HepG2 (cell line): ENCODE measurements around the gene TAB3. TPM values are rescaled to one million over a fixed set of nuclear protein-coding genes. Genes with fewer than 3 reads are reported as not detected.

Source experiments
- ATAC-seq: fragments of 200-7000 bp; cut with Tn5 transposase; 3 replicates; pipeline ENCODE4 v1.9.1; 2020; ENCODE audit warnings: mild to moderate bottlenecking, moderate library complexity
- BruUV-seq: library from RNA; stranded (reverse); fragments of 400-500 nt; replicated peaks from 2 replicates; lab custom pipeline; 2021; lab: Mats Ljungman, UMichigan
- CTCF ChIA-PET: fragments of 300-600 bp; formaldehyde crosslinking; extraction: SDS; loops from one replicate; lab custom pipeline; 2021; ENCODE audit warnings: low total read pairs, inconsistent platforms, low intra/inter-chr PET ratio; lab: Yijun Ruan, JAX
- POLR2A ChIA-PET: fragments of 350-600 bp; sonication (Branson Sonifier 250); formaldehyde crosslinking; loops from one replicate; lab custom pipeline; 2020; ENCODE audit warnings: antibody characterized with exemption, inconsistent platforms; lab: Yijun Ruan, JAX
- DNase-seq: peaks from one replicate; pipeline ENCODE4 v3.0.0-alpha.2; 2015; ENCODE audit warnings: low spot score
- FAIRE-seq: peaks from 3 replicates; lab custom pipeline; 2011; peaks lifted over from hg19 to GRCh38; lab: Jason Lieb, UNC
- H2AFZ ChIP-seq: one replicate; pipeline ENCODE4 v1.6.1; 2011; ENCODE audit warnings: low read length, inconsistent platforms
- H3K27ac ChIP-seq: fragments of 300-600 bp; 3 replicates; pipeline ENCODE4 v1.8.0; 2011; ENCODE audit warnings: mixed run types, mild to moderate bottlenecking, mixed read lengths, low read length, inconsistent platforms; ENCODE audit not compliant: insufficient read depth; ENCODE audit errors: extremely low read length
- H3K27me3 ChIP-seq, 2 experiments: fragments of 200-600 bp in 1 of 2; 2 replicates in 1 of 2; 3 replicates in 1 of 2; pipeline versions ENCODE4 v1.6.0 to v1.8.0; 2011; ENCODE audit warnings: low read length in 2 of 2, mild to moderate bottlenecking in 2 of 2, moderate library complexity in 2 of 2, inconsistent platforms in 1 of 2; ENCODE audit not compliant: insufficient read depth in 2 of 2, control insufficient read depth in 1 of 2
- H3K36me3 ChIP-seq, 2 experiments: fragments of 200-600 bp in 1 of 2; replicated peaks in 1 of 2; 2 replicates in 1 of 2; 3 replicates in 1 of 2; pipeline versions ENCODE4 v1.5.1 to v1.8.0; 2011; ENCODE audit warnings: low read length in 2 of 2, inconsistent platforms in 1 of 2; ENCODE audit not compliant: insufficient read depth in 2 of 2, control insufficient read depth in 1 of 2
- H3K4me1 ChIP-seq: 2 replicates; pipeline ENCODE4 v1.5.1; 2012; ENCODE audit warnings: low read length, inconsistent platforms; ENCODE audit not compliant: insufficient read depth
- H3K4me2 ChIP-seq: 2 replicates; pipeline ENCODE4 v1.6.0; 2011; ENCODE audit warnings: low read depth, low read length, inconsistent platforms
- H3K4me3 ChIP-seq, 3 experiments: fragments of 200-600 bp in 1 of 3; sonication (generic), shearing (Covaris generic) in 1 of 3; replicated peaks in 1 of 3; 2 replicates each; pipeline ENCODE4 v1.5.1; 2011 to 2016; ENCODE audit warnings: low read length in 3 of 3, inconsistent platforms in 2 of 3, low read depth in 2 of 3, mild to moderate bottlenecking in 2 of 3, control low read depth in 1 of 3, mixed read lengths in 1 of 3; ENCODE audit not compliant: insufficient read depth in 1 of 3
- H3K79me2 ChIP-seq: one replicate; pipeline ENCODE4 v1.6.1; 2011; ENCODE audit warnings: low read length, inconsistent platforms; ENCODE audit not compliant: insufficient read depth
- H3K9ac ChIP-seq: 2 replicates; pipeline ENCODE4 v1.6.0; 2011; ENCODE audit warnings: mild to moderate bottlenecking, low read depth, low read length, inconsistent platforms; ENCODE audit not compliant: insufficient read depth
- H3K9me3 ChIP-seq: 2 replicates; pipeline ENCODE4 v1.5.1; 2012; ENCODE audit warnings: mild to moderate bottlenecking, low read length
- H4K20me1 ChIP-seq: 2 replicates; pipeline ENCODE4 v1.6.0; 2011; ENCODE audit warnings: inconsistent platforms, mild to moderate bottlenecking, low read length, moderate library complexity; ENCODE audit not compliant: insufficient read depth
- ELK4 ChIP-seq: sonication (generic); formaldehyde crosslinking; IDR thresholded peaks from 2 replicates; pipeline ENCODE4 v1.9.0; 2021; ENCODE audit warnings: missing genetic modification reagents, borderline replicate concordance
- HNF4G ChIP-seq, 2 experiments: sonication (generic) in 1 of 2; formaldehyde crosslinking in 1 of 2; IDR thresholded peaks; 2 replicates each; pipeline versions ENCODE4 v1.4.0 to v1.6.1; 2011 to 2020; ENCODE audit warnings: borderline replicate concordance in 2 of 2, low read depth in 2 of 2, mild to moderate bottlenecking in 2 of 2, low read length in 1 of 2, missing genetic modification reagents in 1 of 2, moderate library complexity in 1 of 2
- SCMH1 ChIP-seq: sonication (generic); formaldehyde crosslinking; IDR thresholded peaks from 2 replicates; pipeline ENCODE4 v1.9.0; 2021; ENCODE audit warnings: missing genetic modification reagents, mild to moderate bottlenecking, borderline replicate concordance
- ZNF362 ChIP-seq: sonication (generic); formaldehyde crosslinking; IDR thresholded peaks from 2 replicates; pipeline ENCODE4 v1.4.0; 2020; ENCODE audit warnings: missing genetic modification reagents, mild to moderate bottlenecking, borderline replicate concordance
- ZNF614 ChIP-seq: IDR thresholded peaks from 2 replicates; pipeline ENCODE4 v1.6.1; 2018; ENCODE audit warnings: missing biosample characterization, missing genetic modification reagents, inconsistent platforms, borderline replicate concordance
- ZNF747 ChIP-seq: sonication (generic); formaldehyde crosslinking; IDR thresholded peaks from 2 replicates; pipeline ENCODE4 v1.8.1; 2023; ENCODE audit warnings: missing genetic modification reagents, mild to moderate bottlenecking, borderline replicate concordance
- ZNF776 ChIP-seq: sonication (generic); formaldehyde crosslinking; IDR thresholded peaks from 2 replicates; pipeline ENCODE4 v1.4.0; 2020; ENCODE audit warnings: mild to moderate bottlenecking, missing genetic modification reagents
- ZSCAN30 ChIP-seq: sonication (generic); formaldehyde crosslinking; IDR thresholded peaks from 2 replicates; pipeline ENCODE4 v1.5.0; 2020; ENCODE audit warnings: mild to moderate bottlenecking, missing genetic modification reagents
- WGBS: methylation state at CpG from one replicate; pipeline ENCODE4 v1.1.6; 2017; ENCODE audit warnings: low lambda C conversion rate; 5-methylcytosine and 5-hydroxymethylcytosine counted together
- in situ Hi-C: cut with HindIII; loops from 2 replicates; pipeline ENCODE4 v1.10.0; 2017; ENCODE audit warnings: low pct_unique_long_range_greater_than_20kb; ENCODE audit not compliant: extremely low pct_ligation_motif_present
- intact Hi-C: fragments of 100-400 bp; cut with micrococcal nuclease; formaldehyde crosslinking; loops from one replicate; pipeline ENCODE4 v1.10.0; 2022; ENCODE audit not compliant: unreplicated experiment
- polyA plus RNA-seq, 8 experiments: library from polyadenylated mRNA; depleted of rRNA in 3 of 8; stranded (reverse) in 7 of 8; unstranded in 1 of 8; fragments of >200 nt; fragmentation: Illumina TruSeq in 4 of 8; extraction: Trizol in 4 of 8; gene quantifications; 2 replicates each; pipeline versions ENCODE4 v1.2.1 to v1.2.3, GENCODE V29; 2011 to 2016; ENCODE audit warnings: low read depth in 4 of 8, missing spikeins in 1 of 8, mixed read lengths in 1 of 8; ENCODE audit not compliant: insufficient read depth in 1 of 8
- total RNA-seq, 5 experiments: library from RNA; depleted of rRNA; stranded (reverse); fragments of >200 nt; fragmentation: Illumina TruSeq; extraction: Trizol; gene quantifications; 2 replicates each; pipeline ENCODE4 v1.2.3, GENCODE V29; 2016; ENCODE audit warnings: low read depth in 1 of 5

Gene TAB3
- total and polyA plus RNA-seq, 2 of the 13 experiments (the other 11 are each of a cell fraction or from before 2014, with no cell fraction given), result 27.2 to 59.8 TPM

- no peak for ATAC-seq
- H3K27me3 ChIP-seq, result no peaks in the 10 kb centered on the region
- in situ Hi-C loops, result no loop called here
- WGBS, result 100% methylated on average over 1 of the region's 1 CpG
- no peak overlapping the region for H2AFZ ChIP-seq
- H3K9me3 ChIP-seq, result no peaks in the 10 kb centered on the region
- CTCF ChIA-PET, result no interaction called here
- H3K4me3 ChIP-seq, result no peak overlapping the region
- no peaks in the 10 kb centered on the region for H4K20me1 ChIP-seq
- no peak overlapping the region for H3K4me2 ChIP-seq
- FAIRE-seq, result no peak
- intact Hi-C loops, result loop anchor here (10.0 kb wide), 1 partner anchor 93 kb away; no protein-coding TSS in a partner anchor
- 0 out of 5 replicates have a peak, but pooled peaks cover 0 to 4% of the 10 kb centered on the region in 2 experiments for H3K36me3 ChIP-seq
- H3K27ac ChIP-seq, result no peak overlapping the region
- BruUV-seq, result no TSS peak
- POLR2A ChIA-PET, result no interaction called here
- H3K9ac ChIP-seq, result no peak overlapping the region
- peaks cover 96% of the 10 kb centered on the region for H3K4me1 ChIP-seq
- TF ChIP-seq ZNF747 (CRISPR knock-in tag) (no peak), ZSCAN30 (CRISPR knock-in tag) (no peak), SCMH1 (CRISPR knock-in tag) (no peak), ELK4 (CRISPR knock-in tag) (no peak), ZNF362 (CRISPR knock-in tag) (no peak), ZNF776 (CRISPR knock-in tag) (no peak), ZNF614 (no peak), HNF4G (IDR thresholded peaks at IDR 0.05; ENCODE audit: borderline replicate concordance, low read depth, low read length) (no peak), HNF4G (CRISPR knock-in tag; IDR thresholded peaks at IDR 0.05; ENCODE audit: borderline replicate concordance, low read depth) (no peak)
- H3K79me2 ChIP-seq, result peaks cover 99% of the 10 kb centered on the region
- DNase-seq, result no peak
These were observed 7.3 kb downstream of the TAB3 start for GRCh38 chrX:30881797-30882196.
